HEK293 (cell line): Measurements from ENCODE around the gene CCDC180.

ENCODE experiments used
- BCL11B ChIP-seq: fragments of 450-650 bp; formaldehyde crosslinking; IDR thresholded peaks from 2 replicates; pipeline ENCODE4 v1.5.1; 2016; ENCODE audit warnings: low read depth, missing biosample characterization, missing genetic modification characterization
- KLF10 ChIP-seq: fragments of 450-650 bp; IDR thresholded peaks from 2 replicates; pipeline ENCODE4 v1.5.1; 2018; ENCODE audit warnings: missing biosample characterization, mild to moderate bottlenecking, missing genetic modification characterization
- OVOL3 ChIP-seq: fragments of 450-650 bp; formaldehyde crosslinking; IDR thresholded peaks from 2 replicates; pipeline ENCODE4 v1.5.1; 2016; ENCODE audit warnings: missing biosample characterization, missing genetic modification characterization
- PRDM1 ChIP-seq: fragments of 450-650 bp; formaldehyde crosslinking; IDR thresholded peaks from 2 replicates; pipeline ENCODE4; 2016; ENCODE audit warnings: missing biosample characterization, missing genetic modification characterization
- SALL2 ChIP-seq: fragments of 450-650 bp; formaldehyde crosslinking; IDR thresholded peaks from 2 replicates; pipeline ENCODE4 v1.5.0; 2017; ENCODE audit warnings: missing biosample characterization, mild to moderate bottlenecking, missing genetic modification characterization, borderline replicate concordance
- ZNF202 ChIP-seq: fragments of 450-650 bp; formaldehyde crosslinking; IDR thresholded peaks from 2 replicates; pipeline ENCODE4 v1.5.1; 2016; ENCODE audit warnings: missing biosample characterization, missing genetic modification characterization, borderline replicate concordance
- ZNF274 ChIP-seq, 2 experiments: fragments of 200-500 bp in 1 of 2; fragments of 450-650 bp in 1 of 2; sonication (Bioruptor generic) in 1 of 2; formaldehyde crosslinking in 1 of 2; IDR thresholded peaks; 2 replicates each; pipeline versions ENCODE4 v1.5.1 to v1.6.1; 2014 to 2016; ENCODE audit warnings: borderline replicate concordance in 1 of 2, inconsistent platforms in 1 of 2, low read length in 1 of 2, missing biosample characterization in 1 of 2, missing genetic modification characterization in 1 of 2
- ZNF416 ChIP-seq: fragments of 450-650 bp; formaldehyde crosslinking; IDR thresholded peaks from 2 replicates; pipeline ENCODE4 v1.5.1; 2016; ENCODE audit warnings: missing biosample characterization, missing genetic modification characterization
- TF ChIP-seq, protein P1 (sequence below): fragments of 450-650 bp; formaldehyde crosslinking; IDR thresholded peaks from 2 replicates; pipeline ENCODE4 v1.5.1; 2016; ENCODE audit warnings: missing biosample characterization, missing genetic modification characterization
- TF ChIP-seq, protein P2 (sequence below): fragments of 450-650 bp; formaldehyde crosslinking; IDR thresholded peaks from 2 replicates; pipeline ENCODE4 v1.5.1; 2016; ENCODE audit warnings: missing biosample characterization, missing genetic modification characterization, borderline replicate concordance
- TF ChIP-seq, protein P3 (sequence below): fragments of 450-650 bp; formaldehyde crosslinking; IDR thresholded peaks from 2 replicates; pipeline ENCODE4 v1.5.1; 2017; ENCODE audit warnings: missing biosample characterization, missing genetic modification characterization
- TF ChIP-seq, protein P4 (sequence below): fragments of 450-650 bp; formaldehyde crosslinking; IDR thresholded peaks from 2 replicates; pipeline ENCODE4 v1.5.1; 2016; ENCODE audit warnings: missing biosample characterization, missing genetic modification characterization

DNA sequence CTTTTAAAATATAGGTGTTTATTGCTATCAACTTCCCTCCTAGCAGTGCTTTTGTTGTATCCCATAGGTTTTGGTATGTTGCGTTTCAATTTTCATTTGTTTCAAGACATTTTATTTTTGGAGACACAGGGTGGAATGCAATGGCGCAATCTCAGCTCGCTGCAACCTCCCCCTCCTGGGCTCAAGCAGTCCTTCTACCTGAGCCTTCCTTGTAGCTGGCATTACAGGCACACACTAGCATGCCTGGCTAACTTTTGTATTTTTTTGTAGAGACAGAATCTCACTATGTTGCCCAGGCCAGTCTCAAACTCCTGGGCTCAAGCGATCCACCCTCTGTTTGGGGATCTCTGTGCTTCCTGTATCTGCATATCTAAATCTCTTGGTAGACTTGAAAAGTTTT lies 35.4 kb upstream of the CCDC180 start:
- TF ChIP-seq, protein P1, sequence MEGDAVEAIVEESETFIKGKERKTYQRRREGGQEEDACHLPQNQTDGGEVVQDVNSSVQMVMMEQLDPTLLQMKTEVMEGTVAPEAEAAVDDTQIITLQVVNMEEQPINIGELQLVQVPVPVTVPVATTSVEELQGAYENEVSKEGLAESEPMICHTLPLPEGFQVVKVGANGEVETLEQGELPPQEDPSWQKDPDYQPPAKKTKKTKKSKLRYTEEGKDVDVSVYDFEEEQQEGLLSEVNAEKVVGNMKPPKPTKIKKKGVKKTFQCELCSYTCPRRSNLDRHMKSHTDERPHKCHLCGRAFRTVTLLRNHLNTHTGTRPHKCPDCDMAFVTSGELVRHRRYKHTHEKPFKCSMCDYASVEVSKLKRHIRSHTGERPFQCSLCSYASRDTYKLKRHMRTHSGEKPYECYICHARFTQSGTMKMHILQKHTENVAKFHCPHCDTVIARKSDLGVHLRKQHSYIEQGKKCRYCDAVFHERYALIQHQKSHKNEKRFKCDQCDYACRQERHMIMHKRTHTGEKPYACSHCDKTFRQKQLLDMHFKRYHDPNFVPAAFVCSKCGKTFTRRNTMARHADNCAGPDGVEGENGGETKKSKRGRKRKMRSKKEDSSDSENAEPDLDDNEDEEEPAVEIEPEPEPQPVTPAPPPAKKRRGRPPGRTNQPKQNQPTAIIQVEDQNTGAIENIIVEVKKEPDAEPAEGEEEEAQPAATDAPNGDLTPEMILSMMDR, result no peak
- TF ChIP-seq OVOL3, result no peak
- TF ChIP-seq, protein P2, sequence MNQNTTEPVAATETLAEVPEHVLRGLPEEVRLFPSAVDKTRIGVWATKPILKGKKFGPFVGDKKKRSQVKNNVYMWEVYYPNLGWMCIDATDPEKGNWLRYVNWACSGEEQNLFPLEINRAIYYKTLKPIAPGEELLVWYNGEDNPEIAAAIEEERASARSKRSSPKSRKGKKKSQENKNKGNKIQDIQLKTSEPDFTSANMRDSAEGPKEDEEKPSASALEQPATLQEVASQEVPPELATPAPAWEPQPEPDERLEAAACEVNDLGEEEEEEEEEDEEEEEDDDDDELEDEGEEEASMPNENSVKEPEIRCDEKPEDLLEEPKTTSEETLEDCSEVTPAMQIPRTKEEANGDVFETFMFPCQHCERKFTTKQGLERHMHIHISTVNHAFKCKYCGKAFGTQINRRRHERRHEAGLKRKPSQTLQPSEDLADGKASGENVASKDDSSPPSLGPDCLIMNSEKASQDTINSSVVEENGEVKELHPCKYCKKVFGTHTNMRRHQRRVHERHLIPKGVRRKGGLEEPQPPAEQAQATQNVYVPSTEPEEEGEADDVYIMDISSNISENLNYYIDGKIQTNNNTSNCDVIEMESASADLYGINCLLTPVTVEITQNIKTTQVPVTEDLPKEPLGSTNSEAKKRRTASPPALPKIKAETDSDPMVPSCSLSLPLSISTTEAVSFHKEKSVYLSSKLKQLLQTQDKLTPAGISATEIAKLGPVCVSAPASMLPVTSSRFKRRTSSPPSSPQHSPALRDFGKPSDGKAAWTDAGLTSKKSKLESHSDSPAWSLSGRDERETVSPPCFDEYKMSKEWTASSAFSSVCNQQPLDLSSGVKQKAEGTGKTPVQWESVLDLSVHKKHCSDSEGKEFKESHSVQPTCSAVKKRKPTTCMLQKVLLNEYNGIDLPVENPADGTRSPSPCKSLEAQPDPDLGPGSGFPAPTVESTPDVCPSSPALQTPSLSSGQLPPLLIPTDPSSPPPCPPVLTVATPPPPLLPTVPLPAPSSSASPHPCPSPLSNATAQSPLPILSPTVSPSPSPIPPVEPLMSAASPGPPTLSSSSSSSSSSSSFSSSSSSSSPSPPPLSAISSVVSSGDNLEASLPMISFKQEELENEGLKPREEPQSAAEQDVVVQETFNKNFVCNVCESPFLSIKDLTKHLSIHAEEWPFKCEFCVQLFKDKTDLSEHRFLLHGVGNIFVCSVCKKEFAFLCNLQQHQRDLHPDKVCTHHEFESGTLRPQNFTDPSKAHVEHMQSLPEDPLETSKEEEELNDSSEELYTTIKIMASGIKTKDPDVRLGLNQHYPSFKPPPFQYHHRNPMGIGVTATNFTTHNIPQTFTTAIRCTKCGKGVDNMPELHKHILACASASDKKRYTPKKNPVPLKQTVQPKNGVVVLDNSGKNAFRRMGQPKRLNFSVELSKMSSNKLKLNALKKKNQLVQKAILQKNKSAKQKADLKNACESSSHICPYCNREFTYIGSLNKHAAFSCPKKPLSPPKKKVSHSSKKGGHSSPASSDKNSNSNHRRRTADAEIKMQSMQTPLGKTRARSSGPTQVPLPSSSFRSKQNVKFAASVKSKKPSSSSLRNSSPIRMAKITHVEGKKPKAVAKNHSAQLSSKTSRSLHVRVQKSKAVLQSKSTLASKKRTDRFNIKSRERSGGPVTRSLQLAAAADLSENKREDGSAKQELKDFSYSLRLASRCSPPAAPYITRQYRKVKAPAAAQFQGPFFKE, result no peak
- TF ChIP-seq ZNF274 (IDR thresholded peaks at IDR 0.05; ENCODE audit: low read length), result no peak
- TF ChIP-seq ZNF274 (tag by site-specific recombination; IDR thresholded peaks at IDR 0.05; ENCODE audit: borderline replicate concordance), result no peak
- no peak for TF ChIP-seq PRDM1 (tag by site-specific recombination)
- TF ChIP-seq, protein P3, sequence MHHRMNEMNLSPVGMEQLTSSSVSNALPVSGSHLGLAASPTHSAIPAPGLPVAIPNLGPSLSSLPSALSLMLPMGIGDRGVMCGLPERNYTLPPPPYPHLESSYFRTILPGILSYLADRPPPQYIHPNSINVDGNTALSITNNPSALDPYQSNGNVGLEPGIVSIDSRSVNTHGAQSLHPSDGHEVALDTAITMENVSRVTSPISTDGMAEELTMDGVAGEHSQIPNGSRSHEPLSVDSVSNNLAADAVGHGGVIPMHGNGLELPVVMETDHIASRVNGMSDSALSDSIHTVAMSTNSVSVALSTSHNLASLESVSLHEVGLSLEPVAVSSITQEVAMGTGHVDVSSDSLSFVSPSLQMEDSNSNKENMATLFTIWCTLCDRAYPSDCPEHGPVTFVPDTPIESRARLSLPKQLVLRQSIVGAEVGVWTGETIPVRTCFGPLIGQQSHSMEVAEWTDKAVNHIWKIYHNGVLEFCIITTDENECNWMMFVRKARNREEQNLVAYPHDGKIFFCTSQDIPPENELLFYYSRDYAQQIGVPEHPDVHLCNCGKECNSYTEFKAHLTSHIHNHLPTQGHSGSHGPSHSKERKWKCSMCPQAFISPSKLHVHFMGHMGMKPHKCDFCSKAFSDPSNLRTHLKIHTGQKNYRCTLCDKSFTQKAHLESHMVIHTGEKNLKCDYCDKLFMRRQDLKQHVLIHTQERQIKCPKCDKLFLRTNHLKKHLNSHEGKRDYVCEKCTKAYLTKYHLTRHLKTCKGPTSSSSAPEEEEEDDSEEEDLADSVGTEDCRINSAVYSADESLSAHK (tag by site-specific recombination), result no peak
- TF ChIP-seq ZNF416 (tag by site-specific recombination), result no peak
- TF ChIP-seq, protein P4, sequence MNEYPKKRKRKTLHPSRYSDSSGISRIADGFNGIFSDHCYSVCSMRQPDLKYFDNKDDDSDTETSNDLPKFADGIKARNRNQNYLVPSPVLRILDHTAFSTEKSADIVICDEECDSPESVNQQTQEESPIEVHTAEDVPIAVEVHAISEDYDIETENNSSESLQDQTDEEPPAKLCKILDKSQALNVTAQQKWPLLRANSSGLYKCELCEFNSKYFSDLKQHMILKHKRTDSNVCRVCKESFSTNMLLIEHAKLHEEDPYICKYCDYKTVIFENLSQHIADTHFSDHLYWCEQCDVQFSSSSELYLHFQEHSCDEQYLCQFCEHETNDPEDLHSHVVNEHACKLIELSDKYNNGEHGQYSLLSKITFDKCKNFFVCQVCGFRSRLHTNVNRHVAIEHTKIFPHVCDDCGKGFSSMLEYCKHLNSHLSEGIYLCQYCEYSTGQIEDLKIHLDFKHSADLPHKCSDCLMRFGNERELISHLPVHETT (tag by site-specific recombination), result no peak
- no peak for TF ChIP-seq ZNF202
- TF ChIP-seq SALL2 (tag by site-specific recombination), result no peak
- no peak for TF ChIP-seq BCL11B (tag by site-specific recombination)
- no peak for TF ChIP-seq KLF10 (tag by site-specific recombination)
